Fibroblast of villous mesenchyme (primary cell): Measurements from ENCODE around the gene ANO6. TPM values are rescaled to one million over a fixed set of nuclear protein-coding genes. Genes with fewer than 3 reads are reported as not detected.

Experiments used
- DNase-seq: peaks from one replicate; pipeline ENCODE4 v3.0.0-alpha.2; 2010; ENCODE audit warnings: low read depth
- H3K4me3 ChIP-seq: 2 replicates; pipeline ENCODE4 v1.5.1; 2011; ENCODE audit warnings: low read depth, mild to moderate bottlenecking, low read length
- CTCF ChIP-seq: IDR thresholded peaks from 2 replicates; pipeline ENCODE4 v1.5.1; 2012; ENCODE audit warnings: low read depth, mild to moderate bottlenecking, low read length; ENCODE audit not compliant: insufficient read depth
- total RNA-seq: library from RNA; depleted of rRNA; stranded (reverse); fragments of >200 nt; gene quantifications from 2 replicates; pipeline ENCODE4 v1.2.3, GENCODE V29; 2012

Gene ANO6
- total RNA-seq, 1 donor: 91.5 TPM

DNA sequence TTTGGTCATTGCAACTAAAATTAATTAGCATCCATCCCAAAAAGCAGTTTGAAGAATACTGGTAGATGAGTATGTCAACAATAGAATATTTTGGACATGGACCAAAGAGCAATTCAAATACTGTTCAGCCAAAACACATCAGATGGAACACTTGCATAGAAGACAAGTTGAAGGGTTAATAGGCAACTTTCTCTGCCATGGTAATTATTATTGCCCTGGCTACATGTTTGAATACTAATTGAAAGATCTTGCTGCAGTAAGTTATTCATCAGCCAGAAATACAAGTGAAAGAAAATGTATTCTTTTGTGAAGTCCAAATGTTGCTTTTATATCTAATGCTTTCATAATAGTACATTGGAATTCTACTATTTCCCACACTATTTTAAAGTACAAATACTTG lies 10.1 kb downstream of the ANO6 start:
- no peak for TF ChIP-seq CTCF
- H3K4me3 ChIP-seq: no peak overlapping the region
- DNase-seq: no peak

DNA sequence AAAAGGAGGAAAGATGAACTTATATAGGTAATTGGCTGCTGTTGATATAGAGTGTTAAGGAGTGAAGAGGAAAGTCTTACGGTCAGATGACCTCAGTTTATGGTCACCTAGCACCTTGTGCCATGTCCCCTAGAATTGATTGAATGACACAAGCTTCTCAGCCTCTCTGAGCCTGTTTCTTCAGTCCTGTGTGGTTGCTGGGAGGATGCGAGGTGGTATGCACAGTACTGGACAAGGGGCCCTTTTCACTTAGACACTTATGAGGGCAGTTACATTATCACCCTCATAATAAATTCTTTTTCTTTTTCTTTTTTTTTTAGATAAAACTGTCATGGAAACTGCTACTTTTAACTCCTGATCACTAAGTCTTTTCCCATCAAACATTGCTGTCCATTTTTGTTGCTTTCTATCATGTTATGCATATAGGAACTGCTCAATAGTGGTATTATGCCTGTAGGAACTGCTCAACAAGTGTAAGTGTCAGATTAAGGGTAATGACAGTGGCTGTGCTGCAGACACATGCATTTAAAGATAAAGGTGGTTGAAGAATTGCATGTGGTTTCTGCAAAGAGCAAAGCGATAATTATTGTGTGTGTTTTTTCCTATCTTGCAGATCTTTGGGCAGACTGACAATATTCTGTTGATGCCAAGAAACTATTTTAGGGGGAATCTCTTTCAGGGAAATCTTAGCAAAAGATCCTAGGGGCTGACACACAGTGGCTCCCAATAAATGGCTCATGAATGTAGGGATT lies 11.6 kb downstream of the ANO6 start:
- no peak for DNase-seq
- no peak for TF ChIP-seq CTCF
- H3K4me3 ChIP-seq: no peak overlapping the region

- no peak overlapping the region for H3K4me3 ChIP-seq
- TF ChIP-seq CTCF: no peak
- peak; percentile 83 for DNase-seq
Measured at GRCh38 chr12:45231515-45232145, 15.7 kb downstream of the ANO6 start.

- TF ChIP-seq CTCF: no peak
- DNase-seq: no peak
- no peak overlapping the region for H3K4me3 ChIP-seq
Measured at GRCh38 chr12:45232146-45232755, 16.4 kb downstream of the ANO6 start.

GRCh38 chr12:45232756-45233372 lies 17.0 kb downstream of the ANO6 start:
- TF ChIP-seq CTCF: no peak
- DNase-seq: peak; percentile 96
- H3K4me3 ChIP-seq: no peak overlapping the region

DNA sequence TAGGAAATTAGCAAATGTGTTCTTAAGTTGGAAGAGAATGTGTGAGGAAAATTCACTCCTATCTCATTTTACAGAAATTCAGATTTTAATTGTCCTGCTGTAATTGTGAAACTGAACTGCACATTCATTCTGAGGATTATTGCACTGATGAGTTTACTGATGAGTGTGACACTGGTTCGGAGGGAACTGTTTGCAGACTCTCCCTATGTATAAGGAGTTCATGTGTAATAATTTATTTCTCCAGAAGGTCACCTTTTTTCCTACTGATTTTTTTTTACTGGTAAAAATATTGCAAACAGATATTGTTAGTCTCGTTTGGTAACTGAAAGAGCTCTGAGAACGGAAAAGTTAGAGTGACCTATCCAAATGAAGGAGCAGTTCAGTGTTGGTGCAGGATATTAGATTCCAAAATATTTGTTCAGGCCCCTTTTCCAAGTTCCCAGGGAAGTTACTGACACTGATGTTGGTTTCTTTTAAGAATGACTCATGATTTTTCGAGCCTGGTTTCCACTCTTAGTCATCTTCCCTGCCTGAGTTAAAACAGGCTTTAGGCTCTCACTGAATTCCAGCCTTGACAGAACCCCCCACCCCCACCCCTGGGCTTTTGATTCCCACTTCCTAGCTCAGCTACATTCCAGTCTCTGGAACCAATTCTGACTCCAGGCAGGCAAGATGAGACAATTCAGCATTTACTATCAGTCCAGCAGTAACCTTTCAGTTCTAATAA lies 18.4 kb downstream of the ANO6 start:
- no peak for TF ChIP-seq CTCF
- peak; percentile 97 for DNase-seq
- H3K4me3 ChIP-seq: no peak overlapping the region
